Stimulated activated naive CD8-positive, alpha-beta T cell treated with anti-CD3 and anti-CD28 coated beads, Interleukin-15, amount 100 ng/mL, for 72 hours (primary cell): ENCODE measurements around the gene KAZN.
A peak's percentile ranks its signal among the peaks of the same experiment; 100 is the strongest.

Experiments
- ATAC-seq: fragments of 150-1000 bp; cut with Tn5 transposase; 2 replicates; pipeline ENCODE4 v1.10.0; 2021; ENCODE audit warnings: mild to moderate bottlenecking, moderate library complexity
- DNase-seq, 2 donors: peaks; one replicate each; pipeline ENCODE4 v3.0.0; 2021 to 2022
- H3K27ac Mint-ChIP-seq, 2 donors: one replicate each; pipeline ENCODE4 v1.8.0; 2022; ENCODE audit warnings: mild to moderate bottlenecking in 2 of 2, mixed read lengths in 2 of 2, moderate library complexity in 2 of 2
- H3K27me3 Mint-ChIP-seq: one replicate; pipeline ENCODE4 v1.8.0; 2022; ENCODE audit warnings: mixed read lengths
- H3K4me1 Mint-ChIP-seq: one replicate; pipeline ENCODE4 v1.8.0; 2022; ENCODE audit warnings: mild to moderate bottlenecking, mixed read lengths
- H3K4me3 Mint-ChIP-seq, 2 donors: one replicate each; pipeline ENCODE4 v1.8.0; 2022; ENCODE audit warnings: mild to moderate bottlenecking in 2 of 2, mixed read lengths in 2 of 2, moderate library complexity in 1 of 2
- H3K9me3 Mint-ChIP-seq, 2 donors: one replicate each; pipeline ENCODE4 v1.8.0; 2022; ENCODE audit warnings: mixed read lengths in 2 of 2

Gene KAZN

DNA sequence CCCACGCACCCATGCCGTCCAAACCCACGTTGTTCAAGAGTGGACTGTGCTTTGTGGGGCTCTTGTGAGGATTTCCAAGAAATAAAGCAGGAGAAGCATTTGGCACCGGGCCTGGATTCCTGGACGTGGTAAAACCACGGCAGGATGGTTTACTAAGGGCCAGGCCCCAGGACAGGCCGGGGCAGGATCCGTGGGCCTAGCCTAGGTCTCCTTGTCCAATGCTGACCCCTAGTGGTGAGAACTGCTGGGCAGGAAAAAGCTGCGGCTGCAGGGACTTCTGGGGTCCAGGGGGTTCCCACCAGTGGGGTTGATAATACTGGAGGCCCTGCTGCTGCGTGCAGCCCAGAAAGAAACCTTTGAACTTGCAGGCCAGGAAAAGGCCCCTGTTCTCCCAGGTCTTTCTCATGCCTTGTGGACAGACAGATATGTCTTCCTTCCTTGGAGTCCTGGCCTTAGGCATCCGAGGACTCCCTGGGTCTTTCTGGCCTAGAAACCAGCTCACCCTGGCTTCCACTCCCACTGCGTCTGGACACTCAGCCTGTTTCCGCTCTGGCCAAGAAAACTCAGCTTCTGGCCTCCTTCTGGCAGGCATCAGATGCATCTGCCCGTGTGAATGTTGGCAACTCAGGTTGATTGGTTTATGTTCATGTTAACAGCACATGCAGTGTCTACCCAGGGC is 448.1 kb downstream of the KAZN start:
- Mint-ChIP-seq H3K27me3 (no peaks in the 10 kb centered on the region), H3K4me1 (peaks cover under 1% of the 10 kb centered on the region), H3K4me3 (no peak overlapping the region), H3K9me3 (no peaks in the 10 kb centered on the region), H3K27ac (peak overlapping the region in 1 of 2 donors; percentile 19)
- DNase-seq (peak; percentile 62 to 70), ATAC-seq (peak; percentile 75)

DNA sequence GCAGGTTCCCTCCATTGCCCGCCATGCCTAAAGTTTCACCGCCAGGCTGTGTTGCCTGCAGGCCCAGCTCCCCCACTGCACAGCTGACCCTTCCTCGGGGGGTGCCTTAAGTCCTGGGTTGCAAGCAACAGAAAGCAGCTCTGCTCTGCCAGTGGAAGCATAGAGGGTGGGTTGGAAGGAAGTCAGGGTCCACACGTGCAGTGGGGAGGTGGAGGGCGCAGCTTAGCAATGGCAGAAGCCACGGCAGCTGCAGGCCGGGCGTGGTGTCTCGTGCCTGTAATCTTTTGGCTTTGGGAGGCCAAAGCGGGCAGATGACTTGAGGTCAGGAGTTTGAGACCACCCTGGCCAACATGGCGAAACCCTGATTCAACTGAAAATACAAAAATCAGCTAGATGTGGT is 448.8 kb downstream of the KAZN start:
- no peak overlapping the region for H3K4me3 Mint-ChIP-seq
- DNase-seq, result no peak
- no peak for ATAC-seq
- peaks cover 6% of the 10 kb centered on the region for H3K4me1 Mint-ChIP-seq
- H3K27me3 Mint-ChIP-seq, result no peaks in the 10 kb centered on the region
- H3K9me3 Mint-ChIP-seq, result no peaks in the 10 kb centered on the region
- H3K27ac Mint-ChIP-seq, result no peak overlapping the region

DNA sequence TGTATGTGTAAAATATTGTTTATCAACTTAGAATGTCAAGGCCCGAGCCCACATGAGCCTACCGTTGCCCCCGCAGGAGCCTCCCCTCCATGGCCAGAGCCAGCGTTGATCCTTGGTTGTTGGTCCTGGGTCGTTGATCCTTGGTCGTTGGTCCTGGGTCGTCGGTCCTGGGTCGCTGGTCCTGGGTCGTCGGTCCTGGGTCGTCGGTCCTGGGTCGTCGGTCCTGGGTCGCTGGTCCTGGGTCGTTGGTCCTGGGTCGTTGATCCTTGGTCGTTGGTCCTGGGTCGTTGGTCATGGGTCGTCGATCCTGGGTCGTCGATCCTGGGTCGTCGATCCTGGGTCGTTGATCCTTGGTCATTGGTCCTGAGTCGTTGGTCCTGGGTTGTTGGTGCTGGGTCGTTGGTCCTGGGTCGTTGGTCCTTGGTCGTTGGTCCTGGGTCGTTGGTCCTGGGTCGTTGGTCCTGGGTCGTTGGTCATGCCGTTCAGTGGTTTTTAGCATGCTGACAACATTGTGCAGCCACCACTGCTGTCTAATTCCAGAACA is 450.0 kb downstream of the KAZN start:
- Mint-ChIP-seq H3K27ac (peak overlapping the region in 1 of 2 donors; percentile 19), H3K4me3 (no peak overlapping the region), H3K9me3 (no peaks in the 10 kb centered on the region), H3K27me3 (no peaks in the 10 kb centered on the region), H3K4me1 (peaks cover 6% of the 10 kb centered on the region)
- DNase-seq, result no peak
- no peak for ATAC-seq

DNA sequence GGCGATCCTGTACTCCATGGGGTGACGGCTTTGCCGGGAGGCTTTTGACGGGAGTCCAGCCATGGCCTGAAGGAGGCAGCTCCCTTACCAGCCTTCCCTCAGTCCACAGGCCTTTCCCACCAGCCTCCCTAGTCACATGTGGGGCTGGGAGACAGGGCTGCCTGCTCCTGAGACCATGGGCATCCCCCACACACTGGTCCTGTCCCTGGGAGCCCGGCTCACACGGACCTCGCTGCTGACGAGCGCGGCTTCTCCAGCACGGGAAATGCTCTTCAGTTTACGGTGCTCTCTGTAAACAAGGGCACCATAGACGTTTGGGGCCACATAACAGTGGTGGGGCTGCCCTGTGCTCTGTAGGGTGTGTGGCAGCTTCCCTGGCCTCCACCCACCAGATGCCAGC is 450.6 kb downstream of the KAZN start:
- Mint-ChIP-seq H3K4me3 (no peak overlapping the region), H3K27ac (no peak overlapping the region), H3K27me3 (no peaks in the 10 kb centered on the region), H3K4me1 (peaks cover 6% of the 10 kb centered on the region), H3K9me3 (no peaks in the 10 kb centered on the region)
- DNase-seq (no peak), ATAC-seq (no peak)

DNA sequence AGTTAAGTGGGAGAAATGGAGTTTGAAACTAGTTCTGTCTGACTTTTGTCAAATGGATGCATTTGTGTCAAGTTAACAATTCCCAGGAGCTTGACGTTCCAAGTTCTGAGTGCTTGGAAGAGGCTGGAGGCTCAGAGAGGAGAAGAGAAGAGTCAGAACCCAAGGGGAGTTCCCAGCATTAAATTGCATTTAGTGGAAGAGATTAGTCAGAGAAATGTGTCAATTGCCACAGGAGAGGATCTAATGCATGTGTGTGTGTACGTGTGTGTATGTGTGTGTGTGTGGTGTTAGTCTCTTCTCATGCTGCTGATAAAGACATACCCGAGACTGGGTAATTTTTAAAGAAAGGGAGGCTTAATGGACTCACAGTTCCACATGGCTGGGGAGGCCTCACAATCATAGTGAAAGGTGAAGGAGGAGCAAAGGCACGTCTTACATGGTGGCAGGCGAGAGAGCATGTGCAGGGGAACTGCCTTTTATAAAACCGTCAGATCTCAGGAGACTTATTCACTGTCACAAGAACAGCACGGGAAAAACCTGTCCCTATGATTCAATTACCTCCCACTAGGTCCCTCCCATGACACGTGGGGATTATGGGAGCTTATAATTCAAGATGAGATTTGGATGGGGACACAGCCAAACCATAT is 453.5 kb downstream of the KAZN start:
- DNase-seq (no peak), ATAC-seq (no peak)
- Mint-ChIP-seq H3K27ac (peak overlapping the region in 1 of 2 donors; percentile 20), H3K9me3 (no peaks in the 10 kb centered on the region), H3K27me3 (no peaks in the 10 kb centered on the region), H3K4me3 (no peak overlapping the region), H3K4me1 (peaks cover 6% of the 10 kb centered on the region)

DNA sequence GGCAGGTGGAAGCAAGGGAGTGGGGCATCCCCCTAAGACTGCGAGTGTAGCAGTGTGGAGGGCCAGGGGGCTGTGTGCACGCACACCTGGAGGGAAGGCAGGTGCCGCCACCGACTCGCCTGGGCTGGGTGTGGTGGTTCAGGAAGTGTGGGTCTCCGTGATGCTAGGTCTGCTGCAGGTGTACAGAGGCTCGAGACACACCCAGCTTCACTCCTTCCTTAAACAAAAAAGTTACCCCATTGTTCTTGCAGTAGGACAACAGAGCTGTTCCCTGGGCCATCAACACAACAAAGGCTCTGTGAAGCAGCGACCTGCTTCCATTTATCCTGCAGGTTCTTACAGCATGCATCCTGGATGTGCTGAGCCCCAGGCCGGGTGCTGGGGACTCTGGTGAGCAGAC is 454.7 kb downstream of the KAZN start:
- ATAC-seq (no peak), DNase-seq (no peak)
- no peaks in the 10 kb centered on the region for H3K27me3 Mint-ChIP-seq
- peaks cover 6% of the 10 kb centered on the region for H3K4me1 Mint-ChIP-seq
- H3K4me3 Mint-ChIP-seq, result no peak overlapping the region
- no peak overlapping the region for H3K27ac Mint-ChIP-seq
- no peaks in the 10 kb centered on the region for H3K9me3 Mint-ChIP-seq

DNA sequence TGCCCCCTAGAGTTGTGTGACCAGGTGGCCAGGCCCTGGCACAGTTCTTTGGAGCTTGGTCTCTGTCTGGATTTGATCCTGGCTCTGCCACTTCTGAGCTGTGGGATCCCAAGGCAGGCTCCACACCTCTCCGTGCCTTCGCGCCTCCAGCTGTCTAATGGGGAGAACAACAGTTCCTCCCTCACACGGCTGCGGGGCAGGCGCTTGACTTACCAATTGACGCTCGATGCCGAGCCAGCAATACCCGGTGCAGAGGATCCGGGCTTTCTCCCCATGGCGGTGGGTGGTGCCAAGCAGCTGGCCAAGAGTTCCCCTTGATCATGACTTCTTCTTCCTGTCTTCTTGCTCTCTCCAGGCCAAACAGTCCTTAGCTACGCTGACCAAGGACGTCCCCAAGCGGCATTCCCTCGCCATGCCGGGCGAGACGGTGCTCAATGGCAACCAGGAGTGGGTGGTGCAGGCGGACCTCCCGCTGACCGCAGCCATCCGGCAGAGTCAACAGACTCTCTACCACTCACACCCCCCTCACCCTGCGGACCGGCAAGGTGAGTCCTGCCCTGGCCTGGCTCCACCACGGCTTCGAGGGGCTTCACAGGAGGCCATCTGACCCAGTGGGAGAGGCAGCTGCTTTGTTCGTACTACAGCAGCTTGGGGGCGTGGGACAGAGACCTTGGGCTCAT is 457.4 kb downstream of the KAZN start:
- DNase-seq (no peak), ATAC-seq (no peak)
- H3K9me3 Mint-ChIP-seq, result no peaks in the 10 kb centered on the region
- H3K27ac Mint-ChIP-seq, result peak overlapping the region in 1 of 2 donors; percentile 4
- H3K4me3 Mint-ChIP-seq, result no peak overlapping the region
- peaks cover 6% of the 10 kb centered on the region for H3K4me1 Mint-ChIP-seq
- no peaks in the 10 kb centered on the region for H3K27me3 Mint-ChIP-seq

DNA sequence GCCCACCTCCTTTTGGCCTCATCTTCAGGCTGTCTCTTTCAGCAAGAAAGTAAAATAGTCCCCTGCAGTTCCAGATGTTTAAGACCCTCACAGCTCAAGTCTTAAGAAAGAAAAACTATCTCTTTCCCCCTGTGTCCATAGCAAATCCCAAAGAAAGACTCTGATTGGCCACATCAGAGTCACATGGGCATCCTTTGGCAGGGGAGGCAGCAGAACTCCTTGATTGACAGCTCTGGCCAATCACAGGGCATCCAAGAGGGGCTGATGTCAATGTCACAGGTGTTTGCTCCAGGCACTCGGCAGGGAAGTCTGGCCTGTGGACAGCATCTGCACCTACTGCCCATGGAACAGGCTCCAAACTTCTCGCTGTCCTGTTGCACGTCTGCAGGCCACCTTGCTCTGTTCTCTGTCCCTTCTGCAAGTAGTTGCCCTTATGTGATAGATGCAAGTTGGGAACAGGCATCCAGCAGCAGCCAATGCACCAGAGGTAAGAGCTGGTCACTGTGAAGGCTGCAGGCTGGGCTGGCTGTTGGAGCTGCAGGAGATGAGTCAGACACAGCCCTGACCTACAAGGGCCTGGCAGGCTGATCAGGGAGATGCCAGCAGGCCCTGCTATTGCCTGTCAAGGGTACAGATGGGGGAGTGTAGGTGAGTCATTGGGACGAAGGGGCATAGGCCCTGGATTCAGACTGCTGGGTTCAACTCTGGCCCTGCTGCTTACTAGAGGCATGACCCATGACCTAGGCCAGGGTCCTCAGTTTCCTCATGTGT is 458.2 kb downstream of the KAZN start:
- H3K27me3 Mint-ChIP-seq, result no peaks in the 10 kb centered on the region
- H3K9me3 Mint-ChIP-seq, result no peaks in the 10 kb centered on the region
- ATAC-seq, result no peak
- no peak for DNase-seq
- H3K27ac Mint-ChIP-seq, result no peak overlapping the region
- peaks cover 4% of the 10 kb centered on the region for H3K4me1 Mint-ChIP-seq
- no peak overlapping the region for H3K4me3 Mint-ChIP-seq

DNA sequence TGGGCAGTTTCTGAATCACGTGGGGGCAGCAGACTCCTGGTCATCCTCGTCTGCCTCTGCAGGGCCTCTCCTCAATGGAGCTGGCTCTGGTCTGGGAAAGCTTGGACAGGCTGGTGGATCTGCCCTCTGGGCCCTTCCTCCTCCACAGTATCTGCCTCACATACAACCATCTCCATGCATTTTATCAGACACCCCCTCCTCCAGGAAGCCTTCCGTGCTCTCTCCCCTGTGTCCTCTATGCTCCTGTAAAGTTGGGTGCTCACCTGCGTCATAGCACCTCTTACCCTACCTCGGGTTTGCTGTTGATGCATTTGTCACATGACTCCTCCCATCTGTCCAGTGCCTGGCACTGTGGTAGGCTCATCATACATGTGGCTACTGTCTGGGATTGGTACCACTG is 459.3 kb downstream of the KAZN start:
- H3K27ac Mint-ChIP-seq, result peak overlapping the region in 1 of 2 donors; percentile 27
- ATAC-seq (no peak), DNase-seq (no peak)
- peaks cover 4 to 8% of the 10 kb centered on the region in 2 donors for H3K9me3 Mint-ChIP-seq
- H3K4me1 Mint-ChIP-seq, result no peaks in the 10 kb centered on the region
- H3K4me3 Mint-ChIP-seq, result no peak overlapping the region
- H3K27me3 Mint-ChIP-seq, result no peaks in the 10 kb centered on the region

DNA sequence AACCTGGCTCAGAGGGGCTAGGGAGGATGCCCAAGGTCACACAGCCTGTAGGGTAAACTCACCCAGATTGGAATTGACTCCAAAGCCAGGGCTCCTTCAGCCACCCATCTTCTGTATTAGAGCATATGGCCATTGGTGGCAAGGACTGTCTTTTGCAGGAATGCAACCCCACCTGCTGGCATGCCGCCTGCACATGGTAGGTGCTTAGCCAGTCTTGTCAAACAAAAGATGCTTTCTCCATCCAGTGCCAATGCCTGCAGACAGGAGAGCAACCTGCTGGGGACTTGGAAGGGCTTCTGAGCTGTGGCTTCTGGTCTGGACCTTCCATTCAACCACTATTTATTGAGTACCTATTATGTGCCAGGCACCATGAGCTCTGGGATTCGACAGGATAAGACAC is 459.8 kb downstream of the KAZN start:
- peaks cover 4 to 8% of the 10 kb centered on the region in 2 donors for H3K9me3 Mint-ChIP-seq
- H3K4me3 Mint-ChIP-seq, result no peak overlapping the region
- H3K4me1 Mint-ChIP-seq, result no peaks in the 10 kb centered on the region
- DNase-seq (no peak), ATAC-seq (no peak)
- H3K27me3 Mint-ChIP-seq, result no peaks in the 10 kb centered on the region
- peak overlapping the region in 1 of 2 donors; percentile 25 for H3K27ac Mint-ChIP-seq

DNA sequence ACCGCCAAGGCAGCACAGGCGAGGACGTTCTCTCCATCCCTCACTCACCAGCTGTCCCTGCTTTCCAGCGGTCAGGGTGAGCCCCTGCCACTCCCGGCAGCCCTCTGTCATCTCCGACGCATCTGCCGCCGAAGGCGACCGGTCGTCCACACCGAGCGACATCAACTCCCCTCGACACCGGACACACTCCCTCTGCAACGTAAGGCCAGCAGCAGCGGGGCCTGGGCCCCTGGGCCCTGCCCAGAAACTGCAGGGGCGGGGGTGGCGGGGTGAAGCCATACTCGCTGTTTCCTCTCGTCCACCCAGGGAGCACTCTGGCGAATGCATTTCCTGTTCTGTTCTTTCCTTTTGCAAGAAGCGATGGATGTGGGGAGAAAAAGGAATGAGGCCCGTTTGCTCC is 461.6 kb downstream of the KAZN start:
- Mint-ChIP-seq H3K27ac (no peak overlapping the region), H3K9me3 (peaks cover 4 to 8% of the 10 kb centered on the region in 2 donors), H3K4me3 (no peak overlapping the region), H3K4me1 (no peaks in the 10 kb centered on the region), H3K27me3 (no peaks in the 10 kb centered on the region)
- DNase-seq, result no peak
- ATAC-seq, result no peak

DNA sequence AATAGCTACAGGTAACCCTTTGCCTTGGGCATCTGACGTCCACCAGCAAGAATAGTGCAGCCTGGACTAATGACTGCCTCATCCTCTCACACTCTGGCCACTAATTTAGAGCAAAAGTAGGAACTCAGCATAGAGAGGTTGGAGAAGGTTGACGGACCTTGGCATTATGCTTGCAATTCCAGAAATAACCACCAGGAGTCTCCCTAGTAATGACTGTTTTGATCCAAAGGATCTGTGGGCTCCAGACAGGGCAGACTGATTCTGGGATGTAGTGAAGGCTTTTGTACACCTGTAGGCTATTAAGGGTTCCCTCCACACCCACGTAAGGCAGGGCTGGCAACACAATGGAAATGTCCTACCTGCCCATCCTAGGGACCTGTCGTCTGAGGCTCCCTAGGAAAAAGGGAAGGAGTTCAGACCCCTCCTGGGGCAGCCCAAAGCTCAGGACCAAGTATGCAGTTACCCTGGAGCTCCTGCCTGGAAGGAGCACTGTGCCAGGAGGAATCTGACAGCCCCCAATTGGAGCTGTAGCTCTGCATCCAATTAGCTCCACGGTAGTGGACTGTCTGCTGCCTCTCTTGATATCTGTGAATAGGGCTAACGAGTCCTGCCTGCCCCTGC is 464.1 kb downstream of the KAZN start:
- H3K4me3 Mint-ChIP-seq, result no peak overlapping the region
- peaks cover 4 to 8% of the 10 kb centered on the region in 2 donors for H3K9me3 Mint-ChIP-seq
- peaks cover 12% of the 10 kb centered on the region for H3K4me1 Mint-ChIP-seq
- H3K27ac Mint-ChIP-seq, result peak overlapping the region in 1 of 2 donors; percentile 65
- DNase-seq, result no peak
- no peaks in the 10 kb centered on the region for H3K27me3 Mint-ChIP-seq
- no peak for ATAC-seq

DNA sequence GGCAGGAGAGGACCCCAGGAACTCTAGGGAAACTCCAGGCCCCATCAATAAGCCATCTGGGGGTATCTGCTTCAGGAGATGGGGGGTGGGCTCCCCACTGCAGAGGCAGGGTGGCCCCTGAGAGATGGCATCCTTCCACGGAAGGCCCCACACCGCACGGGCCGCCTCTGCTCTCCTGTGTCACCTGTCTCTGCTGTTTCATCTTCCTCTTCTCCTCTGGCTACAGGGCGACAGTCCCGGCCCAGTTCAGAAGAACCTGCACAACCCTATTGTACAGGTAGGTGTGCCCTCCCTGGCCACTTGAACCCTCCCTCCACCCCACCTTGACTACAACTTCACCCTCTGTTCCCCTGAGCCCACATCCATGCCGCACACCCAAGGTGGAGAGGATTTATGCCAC is 464.9 kb downstream of the KAZN start:
- DNase-seq, result no peak
- peaks cover 4 to 8% of the 10 kb centered on the region in 2 donors for H3K9me3 Mint-ChIP-seq
- H3K27me3 Mint-ChIP-seq, result no peaks in the 10 kb centered on the region
- H3K27ac Mint-ChIP-seq, result no peak overlapping the region
- H3K4me3 Mint-ChIP-seq, result no peak overlapping the region
- no peak for ATAC-seq
- H3K4me1 Mint-ChIP-seq, result peaks cover 12% of the 10 kb centered on the region

DNA sequence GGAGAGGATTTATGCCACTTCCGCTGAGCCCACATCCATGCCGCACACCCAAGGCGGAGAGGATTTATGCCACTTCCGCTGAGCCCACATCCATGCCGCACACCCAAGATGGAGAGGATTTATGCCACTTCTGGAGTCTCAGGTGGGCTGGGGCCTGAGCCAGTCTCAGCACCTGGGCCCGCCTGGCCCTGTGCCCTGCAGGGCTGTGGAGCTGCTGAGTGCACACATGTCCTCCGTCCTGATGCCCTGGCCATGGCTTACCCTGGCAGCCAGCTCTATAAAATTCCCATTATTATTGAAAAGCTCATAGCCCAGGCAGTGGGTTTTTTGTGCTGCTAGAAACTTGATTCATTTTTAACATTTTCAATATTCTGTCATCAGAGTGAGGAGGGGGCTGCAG is 465.3 kb downstream of the KAZN start:
- H3K27ac Mint-ChIP-seq, result no peak overlapping the region
- peaks cover 4 to 8% of the 10 kb centered on the region in 2 donors for H3K9me3 Mint-ChIP-seq
- no peak for ATAC-seq
- no peaks in the 10 kb centered on the region for H3K27me3 Mint-ChIP-seq
- no peak for DNase-seq
- H3K4me3 Mint-ChIP-seq, result no peak overlapping the region
- peaks cover 12% of the 10 kb centered on the region for H3K4me1 Mint-ChIP-seq
